K562 (cell line): ENCODE measurements around the gene APOC1. TPM values are rescaled to one million over a fixed set of nuclear protein-coding genes. Genes with fewer than 3 reads are reported as not detected.

Experiments
- ATF1 ChIP-seq, 2 experiments: fragments of 450-650 bp in 1 of 2; IDR thresholded peaks; 2 replicates each; pipeline ENCODE4 v1.6.1; 2016; ENCODE audit warnings: missing compliant biosample characterization in 1 of 2, missing genetic modification characterization in 1 of 2
- EGR1 ChIP-seq: fragments of 450-650 bp; conservative IDR thresholded peaks from 2 replicates; pipeline ENCODE4 v1.6.1; 2017; ENCODE audit warnings: mild to moderate bottlenecking
- ERF ChIP-seq: fragments of 450-650 bp; formaldehyde crosslinking; IDR thresholded peaks from 2 replicates; pipeline ENCODE4 v1.4.0; 2020; ENCODE audit warnings: mild to moderate bottlenecking, mixed read lengths
- NFIX ChIP-seq: fragments of 250-450 bp; sonication (Bioruptor Pico); IDR thresholded peaks from 2 replicates; pipeline ENCODE4 v1.4.0; 2020; ENCODE audit warnings: low read depth, mild to moderate bottlenecking, moderate library complexity
- OTX1 ChIP-seq: fragments of 450-650 bp; formaldehyde crosslinking; IDR thresholded peaks from 2 replicates; pipeline ENCODE4 v1.4.0; 2022; ENCODE audit warnings: mild to moderate bottlenecking
- RBBP5 ChIP-seq: fragments of 200-600 bp; sonication (generic); IDR thresholded peaks from 2 replicates; pipeline ENCODE4 v1.6.1; 2012; ENCODE audit warnings: borderline replicate concordance, mild to moderate bottlenecking, low read length, control low read depth, inconsistent platforms; ENCODE audit not compliant: insufficient read depth, poor library complexity, severe bottlenecking
- SAFB ChIP-seq: fragments of 200-400 bp; formaldehyde crosslinking; IDR thresholded peaks from 2 replicates; pipeline ENCODE4 v1.6.1; 2017; ENCODE audit warnings: low read depth, low read length, borderline replicate concordance
- SRSF9 ChIP-seq: fragments of 200-400 bp; formaldehyde crosslinking; IDR thresholded peaks from 2 replicates; pipeline ENCODE4 v1.6.1; 2017; ENCODE audit warnings: low read depth, low read length, borderline replicate concordance
- ZNF507 ChIP-seq: conservative IDR thresholded peaks from 2 replicates; pipeline ENCODE4 v1.6.1; 2017; ENCODE audit warnings: missing genetic modification characterization, missing compliant biosample characterization
- polyA plus RNA-seq, 8 experiments: library from polyadenylated mRNA; depleted of rRNA in 4 of 8; stranded (reverse) in 5 of 8; unstranded in 3 of 8; fragments of >200 nt; fragmentation: Nextera tagmentation in 2 of 8; fragmentation: Illumina TruSeq in 1 of 8; extraction: Ambion mirVana in 2 of 8; extraction: Trizol in 1 of 8; gene quantifications; 2 replicates each; pipeline versions ENCODE4 v1.2.1 to v1.2.3, GENCODE V29; 2011 to 2014; ENCODE audit warnings: inconsistent platforms in 1 of 8, missing spikeins in 1 of 8
- total RNA-seq, 7 experiments: library from RNA; depleted of rRNA in 6 of 7; stranded (reverse); fragments of >200 nt in 6 of 7; fragmentation: Illumina TruSeq in 2 of 7; extraction: Trizol in 2 of 7; gene quantifications; 2 replicates each; pipeline versions ENCODE4 v1.2.1 to v1.2.3, GENCODE V29; 2011 to 2021; ENCODE audit warnings: low replicate concordance in 1 of 7
- TF ChIP-seq, protein P1 (sequence below): IDR thresholded peaks from 2 replicates; pipeline ENCODE4 v1.6.1; 2014; ENCODE audit warnings: antibody characterized with exemption
- TF ChIP-seq, protein P2 (sequence below): fragments of 450-650 bp; IDR thresholded peaks from 2 replicates; pipeline ENCODE4 v1.7.1; 2018; ENCODE audit warnings: mild to moderate bottlenecking, low read depth; ENCODE audit not compliant: partially characterized antibody
- TF ChIP-seq, protein P3 (sequence below): sonication (generic); formaldehyde crosslinking; IDR thresholded peaks from 2 replicates; pipeline ENCODE4 v1.5.0; 2020; ENCODE audit warnings: missing genetic modification reagents
- TF ChIP-seq, protein P4 (sequence below): sonication (generic); formaldehyde crosslinking; IDR thresholded peaks from 2 replicates; pipeline ENCODE4 v1.8.0; 2022; ENCODE audit warnings: mild to moderate bottlenecking, missing genetic modification reagents

Gene APOC1
- total and polyA plus RNA-seq, 9 of the 15 experiments (the other 6 are each of a cell fraction or from before 2014, with no cell fraction given) = 115 to 408 (median 220) TPM

DNA sequence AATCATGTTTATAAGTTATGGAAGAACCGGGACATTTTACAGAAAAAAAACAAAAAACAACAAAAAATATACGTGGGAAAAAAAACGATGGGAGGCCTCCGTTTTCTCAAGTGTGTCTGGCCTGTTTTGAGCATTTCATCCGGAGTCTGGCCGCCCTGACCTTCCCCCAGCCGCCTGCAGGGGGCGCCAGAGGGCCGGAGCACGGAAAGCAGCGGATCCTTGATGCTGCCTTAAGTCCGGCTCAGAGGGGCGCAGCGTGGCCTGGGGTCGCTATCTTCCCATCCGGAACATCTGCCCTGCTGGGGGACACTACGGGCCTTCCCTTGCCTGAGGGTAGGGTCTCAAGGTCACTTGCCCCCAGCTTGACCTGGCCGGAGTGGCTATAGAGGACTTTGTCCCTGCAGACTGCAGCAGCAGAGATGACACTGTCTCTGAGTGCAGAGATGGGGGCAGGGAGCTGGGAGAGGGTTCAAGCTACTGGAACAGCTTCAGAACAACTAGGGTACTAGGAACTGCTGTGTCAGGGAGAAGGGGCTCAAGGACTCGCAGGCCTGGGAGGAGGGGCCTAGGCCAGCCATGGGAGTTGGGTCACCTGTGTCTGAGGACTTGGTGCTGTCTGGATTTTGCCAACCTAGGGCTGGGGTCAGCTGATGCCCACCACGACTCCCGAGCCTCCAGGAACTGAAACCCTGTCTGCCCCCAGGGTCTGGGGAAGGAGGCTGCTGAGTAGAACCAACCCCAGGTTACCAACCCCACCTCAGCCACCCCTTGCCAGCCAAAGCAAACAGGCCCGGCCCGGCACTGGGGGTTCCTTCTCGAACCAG, 10.6 kb upstream of the APOC1 start (continued):
- TF ChIP-seq, protein P1, sequence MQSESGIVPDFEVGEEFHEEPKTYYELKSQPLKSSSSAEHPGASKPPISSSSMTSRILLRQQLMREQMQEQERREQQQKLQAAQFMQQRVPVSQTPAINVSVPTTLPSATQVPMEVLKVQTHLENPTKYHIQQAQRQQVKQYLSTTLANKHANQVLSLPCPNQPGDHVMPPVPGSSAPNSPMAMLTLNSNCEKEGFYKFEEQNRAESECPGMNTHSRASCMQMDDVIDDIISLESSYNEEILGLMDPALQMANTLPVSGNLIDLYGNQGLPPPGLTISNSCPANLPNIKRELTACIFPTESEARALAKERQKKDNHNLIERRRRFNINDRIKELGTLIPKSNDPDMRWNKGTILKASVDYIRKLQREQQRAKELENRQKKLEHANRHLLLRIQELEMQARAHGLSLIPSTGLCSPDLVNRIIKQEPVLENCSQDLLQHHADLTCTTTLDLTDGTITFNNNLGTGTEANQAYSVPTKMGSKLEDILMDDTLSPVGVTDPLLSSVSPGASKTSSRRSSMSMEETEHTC = no peak
- no peak for TF ChIP-seq ATF1 (CRISPR knock-in tag; IDR thresholded peaks at IDR 0.05)
- TF ChIP-seq ATF1 (tag; IDR thresholded peaks at IDR 0.05) = peak; percentile 35; the same call in 1 of the 2 replicates
- peak; percentile 93 for TF ChIP-seq ZNF507
- TF ChIP-seq EGR1 = no peak
- TF ChIP-seq ERF (CRISPR knock-in tag) = peak; percentile 56; the same call in 1 of the 2 replicates
- TF ChIP-seq, protein P2, sequence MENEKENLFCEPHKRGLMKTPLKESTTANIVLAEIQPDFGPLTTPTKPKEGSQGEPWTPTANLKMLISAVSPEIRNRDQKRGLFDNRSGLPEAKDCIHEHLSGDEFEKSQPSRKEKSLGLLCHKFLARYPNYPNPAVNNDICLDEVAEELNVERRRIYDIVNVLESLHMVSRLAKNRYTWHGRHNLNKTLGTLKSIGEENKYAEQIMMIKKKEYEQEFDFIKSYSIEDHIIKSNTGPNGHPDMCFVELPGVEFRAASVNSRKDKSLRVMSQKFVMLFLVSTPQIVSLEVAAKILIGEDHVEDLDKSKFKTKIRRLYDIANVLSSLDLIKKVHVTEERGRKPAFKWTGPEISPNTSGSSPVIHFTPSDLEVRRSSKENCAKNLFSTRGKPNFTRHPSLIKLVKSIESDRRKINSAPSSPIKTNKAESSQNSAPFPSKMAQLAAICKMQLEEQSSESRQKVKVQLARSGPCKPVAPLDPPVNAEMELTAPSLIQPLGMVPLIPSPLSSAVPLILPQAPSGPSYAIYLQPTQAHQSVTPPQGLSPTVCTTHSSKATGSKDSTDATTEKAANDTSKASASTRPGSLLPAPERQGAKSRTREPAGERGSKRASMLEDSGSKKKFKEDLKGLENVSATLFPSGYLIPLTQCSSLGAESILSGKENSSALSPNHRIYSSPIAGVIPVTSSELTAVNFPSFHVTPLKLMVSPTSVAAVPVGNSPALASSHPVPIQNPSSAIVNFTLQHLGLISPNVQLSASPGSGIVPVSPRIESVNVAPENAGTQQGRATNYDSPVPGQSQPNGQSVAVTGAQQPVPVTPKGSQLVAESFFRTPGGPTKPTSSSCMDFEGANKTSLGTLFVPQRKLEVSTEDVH = peak; percentile 64
- TF ChIP-seq RBBP5 = no peak
- TF ChIP-seq SAFB = no peak
- TF ChIP-seq, protein P3, sequence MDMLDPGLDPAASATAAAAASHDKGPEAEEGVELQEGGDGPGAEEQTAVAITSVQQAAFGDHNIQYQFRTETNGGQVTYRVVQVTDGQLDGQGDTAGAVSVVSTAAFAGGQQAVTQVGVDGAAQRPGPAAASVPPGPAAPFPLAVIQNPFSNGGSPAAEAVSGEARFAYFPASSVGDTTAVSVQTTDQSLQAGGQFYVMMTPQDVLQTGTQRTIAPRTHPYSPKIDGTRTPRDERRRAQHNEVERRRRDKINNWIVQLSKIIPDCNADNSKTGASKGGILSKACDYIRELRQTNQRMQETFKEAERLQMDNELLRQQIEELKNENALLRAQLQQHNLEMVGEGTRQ = no peak
- TF ChIP-seq, protein P4, sequence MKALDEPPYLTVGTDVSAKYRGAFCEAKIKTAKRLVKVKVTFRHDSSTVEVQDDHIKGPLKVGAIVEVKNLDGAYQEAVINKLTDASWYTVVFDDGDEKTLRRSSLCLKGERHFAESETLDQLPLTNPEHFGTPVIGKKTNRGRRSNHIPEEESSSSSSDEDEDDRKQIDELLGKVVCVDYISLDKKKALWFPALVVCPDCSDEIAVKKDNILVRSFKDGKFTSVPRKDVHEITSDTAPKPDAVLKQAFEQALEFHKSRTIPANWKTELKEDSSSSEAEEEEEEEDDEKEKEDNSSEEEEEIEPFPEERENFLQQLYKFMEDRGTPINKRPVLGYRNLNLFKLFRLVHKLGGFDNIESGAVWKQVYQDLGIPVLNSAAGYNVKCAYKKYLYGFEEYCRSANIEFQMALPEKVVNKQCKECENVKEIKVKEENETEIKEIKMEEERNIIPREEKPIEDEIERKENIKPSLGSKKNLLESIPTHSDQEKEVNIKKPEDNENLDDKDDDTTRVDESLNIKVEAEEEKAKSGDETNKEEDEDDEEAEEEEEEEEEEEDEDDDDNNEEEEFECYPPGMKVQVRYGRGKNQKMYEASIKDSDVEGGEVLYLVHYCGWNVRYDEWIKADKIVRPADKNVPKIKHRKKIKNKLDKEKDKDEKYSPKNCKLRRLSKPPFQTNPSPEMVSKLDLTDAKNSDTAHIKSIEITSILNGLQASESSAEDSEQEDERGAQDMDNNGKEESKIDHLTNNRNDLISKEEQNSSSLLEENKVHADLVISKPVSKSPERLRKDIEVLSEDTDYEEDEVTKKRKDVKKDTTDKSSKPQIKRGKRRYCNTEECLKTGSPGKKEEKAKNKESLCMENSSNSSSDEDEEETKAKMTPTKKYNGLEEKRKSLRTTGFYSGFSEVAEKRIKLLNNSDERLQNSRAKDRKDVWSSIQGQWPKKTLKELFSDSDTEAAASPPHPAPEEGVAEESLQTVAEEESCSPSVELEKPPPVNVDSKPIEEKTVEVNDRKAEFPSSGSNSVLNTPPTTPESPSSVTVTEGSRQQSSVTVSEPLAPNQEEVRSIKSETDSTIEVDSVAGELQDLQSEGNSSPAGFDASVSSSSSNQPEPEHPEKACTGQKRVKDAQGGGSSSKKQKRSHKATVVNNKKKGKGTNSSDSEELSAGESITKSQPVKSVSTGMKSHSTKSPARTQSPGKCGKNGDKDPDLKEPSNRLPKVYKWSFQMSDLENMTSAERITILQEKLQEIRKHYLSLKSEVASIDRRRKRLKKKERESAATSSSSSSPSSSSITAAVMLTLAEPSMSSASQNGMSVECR (CRISPR knock-in tag) = no peak
- no peak for TF ChIP-seq OTX1 (CRISPR knock-in tag)
- TF ChIP-seq NFIX = no peak
- TF ChIP-seq SRSF9 = no peak
